Smooth muscle cell (in vitro differentiated cells): Measurements from ENCODE around the gene HOXA7. TPM values are rescaled to one million over a fixed set of nuclear protein-coding genes. Genes with fewer than 3 reads are reported as not detected.

Experiments used
- DNase-seq: peaks from one replicate; lab custom pipeline; 2025; ENCODE audit not compliant: unreplicated experiment; lab: John Stamatoyannopoulos, UW
- H2AFZ ChIP-seq: fragments of 200-600 bp; sonication (generic); 2 replicates; pipeline ENCODE4 v1.6.0; 2016; ENCODE audit warnings: antibody characterized with exemption, low read depth, mild to moderate bottlenecking
- H3F3A ChIP-seq: fragments of 200-600 bp; sonication (generic); 2 replicates; pipeline ENCODE4 v1.6.0; 2017; ENCODE audit warnings: antibody characterized with exemption, low read depth
- H3K27ac ChIP-seq: fragments of 200-600 bp; sonication (generic); 2 replicates; pipeline ENCODE4 v1.5.1; 2016; ENCODE audit warnings: low read depth, mild to moderate bottlenecking
- H3K27me3 ChIP-seq: fragments of 200-600 bp; sonication (generic); 2 replicates; pipeline ENCODE4 v1.6.1; 2016; ENCODE audit warnings: low read depth, mild to moderate bottlenecking
- H3K36me3 ChIP-seq: fragments of 200-600 bp; sonication (generic); 2 replicates; pipeline ENCODE4 v1.5.1; 2016; ENCODE audit warnings: low read depth
- H3K4me1 ChIP-seq: fragments of 200-600 bp; sonication (generic); 2 replicates; pipeline ENCODE4 v1.5.1; 2016; ENCODE audit warnings: low read depth
- H3K4me2 ChIP-seq: fragments of 200-600 bp; sonication (generic); 2 replicates; pipeline ENCODE4 v1.6.0; 2016; ENCODE audit warnings: mild to moderate bottlenecking
- H3K4me3 ChIP-seq: fragments of 200-600 bp; sonication (generic); 2 replicates; pipeline ENCODE4 v1.5.1; 2016; ENCODE audit warnings: mild to moderate bottlenecking
- H3K79me2 ChIP-seq: fragments of 200-600 bp; sonication (generic); 2 replicates; pipeline ENCODE4 v1.6.0; 2016; ENCODE audit warnings: low read depth, mild to moderate bottlenecking
- H3K9ac ChIP-seq: fragments of 200-600 bp; sonication (generic); 2 replicates; pipeline ENCODE4 v1.6.0; 2016; ENCODE audit warnings: low read depth
- H3K9me3 ChIP-seq: fragments of 200-600 bp; sonication (generic); replicated peaks from 2 replicates; pipeline ENCODE4 v1.5.1; 2016; ENCODE audit warnings: low read depth
- H4K20me1 ChIP-seq: fragments of 200-600 bp; sonication (generic); 2 replicates; pipeline ENCODE4 v1.6.0; 2016; ENCODE audit warnings: low read depth
- CTCF ChIP-seq: fragments of 200-600 bp; sonication (generic); IDR thresholded peaks from 2 replicates; pipeline ENCODE4 v1.5.1; 2017; ENCODE audit warnings: borderline replicate concordance, mild to moderate bottlenecking, antibody characterized with exemption; ENCODE audit not compliant: insufficient read depth, poor library complexity, severe bottlenecking
- WGBS: methylation state at CpG from one replicate; pipeline ENCODE4 v1.1.7; 2016; ENCODE audit warnings: low lambda C conversion rate; 5-methylcytosine and 5-hydroxymethylcytosine counted together
- polyA plus RNA-seq: library from polyadenylated mRNA; unstranded; fragments of >200 nt; fragmentation: Nextera tagmentation; extraction: Ambion mirVana; gene quantifications from 2 replicates; pipeline ENCODE4 v1.2.1, GENCODE V29; 2016
- total RNA-seq: library from RNA; depleted of rRNA; stranded (reverse); fragments of >200 nt; gene quantifications from 2 replicates; pipeline ENCODE4 v1.2.3, GENCODE V29; 2014

The HOXA7 gene
- total and polyA plus RNA-seq, 2 experiments from 2014 or later, result 0.72 to 1.2 TPM

GRCh38 chr7:27128776-27129728 is 27.4 kb downstream of the HOXA7 start:
- H3K4me1 ChIP-seq, result peaks cover 7% of the 10 kb centered on the region
- H3K36me3 ChIP-seq, result no peaks in the 10 kb centered on the region
- H3K4me3 ChIP-seq, result no peak overlapping the region
- no peak overlapping the region for H2AFZ ChIP-seq
- H3K27ac ChIP-seq, result no peak overlapping the region
- H3K9me3 ChIP-seq, result no peaks in the 10 kb centered on the region
- TF ChIP-seq CTCF, result no peak
- no peak overlapping the region for H3K9ac ChIP-seq
- 18% methylated on average over 28 of the region's 28 CpGs for WGBS
- H3K79me2 ChIP-seq, result no peaks in the 10 kb centered on the region
- H4K20me1 ChIP-seq, result no peaks in the 10 kb centered on the region
- no peaks in the 10 kb centered on the region for H3F3A ChIP-seq
- no peak for DNase-seq
- H3K4me2 ChIP-seq, result no peak overlapping the region
- H3K27me3 ChIP-seq, result peaks cover 100% of the 10 kb centered on the region

DNA sequence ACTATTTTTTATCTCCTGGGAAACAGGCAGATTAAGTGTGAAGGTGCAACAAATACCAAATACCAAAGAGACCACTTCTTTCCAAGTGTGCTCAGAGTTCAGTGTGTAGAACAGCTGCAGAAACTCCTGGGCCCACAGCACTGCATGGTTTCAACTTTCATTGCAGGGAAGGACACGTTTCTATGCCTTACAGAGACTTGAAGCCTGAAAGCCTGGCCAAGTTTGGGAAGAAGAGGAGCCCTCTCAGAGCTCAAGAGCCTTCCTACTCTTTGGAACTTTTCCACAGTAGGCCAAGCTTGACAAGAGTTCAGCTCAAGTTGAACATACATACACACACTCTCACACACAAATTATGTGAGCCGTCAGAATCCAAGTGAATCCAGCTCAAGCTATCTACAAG is 28.4 kb downstream of the HOXA7 start:
- WGBS, result 31% methylated on average over 2 of the region's 2 CpGs
- Histone ChIP-seq H3F3A (no peaks in the 10 kb centered on the region), H3K9ac (no peak overlapping the region), H3K79me2 (no peaks in the 10 kb centered on the region), H3K36me3 (no peaks in the 10 kb centered on the region), H4K20me1 (no peaks in the 10 kb centered on the region), H3K27ac (no peak overlapping the region), H3K4me1 (peaks cover 7% of the 10 kb centered on the region), H3K4me3 (no peak overlapping the region), H3K4me2 (no peak overlapping the region), H3K9me3 (no peaks in the 10 kb centered on the region), H2AFZ (no peak overlapping the region), H3K27me3 (peaks cover 100% of the 10 kb centered on the region)
- TF ChIP-seq CTCF, result no peak
- no peak for DNase-seq

- peaks cover 7% of the 10 kb centered on the region for H3K4me1 ChIP-seq
- H3K9me3 ChIP-seq, result no peaks in the 10 kb centered on the region
- no peak for DNase-seq
- H3K9ac ChIP-seq, result no peak overlapping the region
- H3K4me2 ChIP-seq, result no peak overlapping the region
- H3K4me3 ChIP-seq, result no peak overlapping the region
- no peaks in the 10 kb centered on the region for H3K36me3 ChIP-seq
- no peak overlapping the region for H2AFZ ChIP-seq
- no peak for TF ChIP-seq CTCF
- 23% methylated on average over 3 of the region's 3 CpGs for whole genome bisulfite sequencing
- peaks cover 100% of the 10 kb centered on the region for H3K27me3 ChIP-seq
- no peaks in the 10 kb centered on the region for H4K20me1 ChIP-seq
- H3F3A ChIP-seq, result no peaks in the 10 kb centered on the region
- no peak overlapping the region for H3K27ac ChIP-seq
- H3K79me2 ChIP-seq, result no peaks in the 10 kb centered on the region
These were observed 29.7 kb downstream of the HOXA7 start for GRCh38 chr7:27126596-27127327.
